ENCODE results near the gene METTL26.

- TF ChIP-seq, protein P1, sequence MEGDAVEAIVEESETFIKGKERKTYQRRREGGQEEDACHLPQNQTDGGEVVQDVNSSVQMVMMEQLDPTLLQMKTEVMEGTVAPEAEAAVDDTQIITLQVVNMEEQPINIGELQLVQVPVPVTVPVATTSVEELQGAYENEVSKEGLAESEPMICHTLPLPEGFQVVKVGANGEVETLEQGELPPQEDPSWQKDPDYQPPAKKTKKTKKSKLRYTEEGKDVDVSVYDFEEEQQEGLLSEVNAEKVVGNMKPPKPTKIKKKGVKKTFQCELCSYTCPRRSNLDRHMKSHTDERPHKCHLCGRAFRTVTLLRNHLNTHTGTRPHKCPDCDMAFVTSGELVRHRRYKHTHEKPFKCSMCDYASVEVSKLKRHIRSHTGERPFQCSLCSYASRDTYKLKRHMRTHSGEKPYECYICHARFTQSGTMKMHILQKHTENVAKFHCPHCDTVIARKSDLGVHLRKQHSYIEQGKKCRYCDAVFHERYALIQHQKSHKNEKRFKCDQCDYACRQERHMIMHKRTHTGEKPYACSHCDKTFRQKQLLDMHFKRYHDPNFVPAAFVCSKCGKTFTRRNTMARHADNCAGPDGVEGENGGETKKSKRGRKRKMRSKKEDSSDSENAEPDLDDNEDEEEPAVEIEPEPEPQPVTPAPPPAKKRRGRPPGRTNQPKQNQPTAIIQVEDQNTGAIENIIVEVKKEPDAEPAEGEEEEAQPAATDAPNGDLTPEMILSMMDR (IDR thresholded peaks at IDR 0.05) = peak in 3 of 6 experiments; percentile 24 to 42 (median 28)
- TF ChIP-seq POLR2A (IDR thresholded peaks at IDR 0.05) = peak in 2 of 4 donors; percentile 55 to 66
These were observed at the start of gene METTL26 for GRCh38 chr16:636206-637080.
